ENCODE data around the gene LRG1.

LRG1 gene

DNA sequence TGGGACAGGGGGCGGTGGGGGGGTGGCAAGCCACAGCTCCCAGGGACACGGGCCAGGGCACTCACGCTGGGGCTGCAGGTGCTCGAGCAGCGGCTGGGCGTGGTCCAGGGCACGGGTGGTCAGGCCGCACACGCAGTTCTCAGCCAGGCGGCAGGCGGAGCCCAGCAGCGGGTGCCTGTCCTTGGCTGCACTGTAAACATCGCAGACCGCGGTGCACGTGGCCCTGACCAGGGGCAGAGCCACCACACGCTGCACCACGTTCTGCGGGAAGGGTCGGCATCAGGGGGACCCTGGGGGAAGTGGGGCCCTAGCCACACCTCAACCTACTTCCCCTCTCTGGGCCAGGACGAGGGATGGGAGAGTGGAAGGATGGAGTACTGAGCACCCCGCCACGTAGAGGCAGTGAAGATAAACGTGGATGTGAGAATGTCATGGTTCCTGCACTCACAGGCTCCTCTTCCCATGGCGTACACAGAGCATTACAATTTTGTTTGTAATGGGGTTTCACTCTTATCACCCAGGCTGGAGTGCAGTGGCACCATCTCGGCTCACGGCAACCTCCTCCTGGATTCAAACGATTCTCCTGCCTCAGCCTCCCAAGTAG, 8.2 kb downstream of the LRG1 start:
- no peak for TF ChIP-seq ZBTB7A (IDR thresholded peaks at IDR 0.05; ENCODE audit: low read depth)
- TF ChIP-seq, protein P1, sequence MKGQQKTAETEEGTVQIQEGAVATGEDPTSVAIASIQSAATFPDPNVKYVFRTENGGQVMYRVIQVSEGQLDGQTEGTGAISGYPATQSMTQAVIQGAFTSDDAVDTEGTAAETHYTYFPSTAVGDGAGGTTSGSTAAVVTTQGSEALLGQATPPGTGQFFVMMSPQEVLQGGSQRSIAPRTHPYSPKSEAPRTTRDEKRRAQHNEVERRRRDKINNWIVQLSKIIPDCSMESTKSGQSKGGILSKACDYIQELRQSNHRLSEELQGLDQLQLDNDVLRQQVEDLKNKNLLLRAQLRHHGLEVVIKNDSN (IDR thresholded peaks at IDR 0.05) = 0 out of 2 replicates have a peak, but pooled peaks have one; percentile 7
- peak; percentile 85 for TF ChIP-seq MAX (IDR thresholded peaks at IDR 0.05)

DNA sequence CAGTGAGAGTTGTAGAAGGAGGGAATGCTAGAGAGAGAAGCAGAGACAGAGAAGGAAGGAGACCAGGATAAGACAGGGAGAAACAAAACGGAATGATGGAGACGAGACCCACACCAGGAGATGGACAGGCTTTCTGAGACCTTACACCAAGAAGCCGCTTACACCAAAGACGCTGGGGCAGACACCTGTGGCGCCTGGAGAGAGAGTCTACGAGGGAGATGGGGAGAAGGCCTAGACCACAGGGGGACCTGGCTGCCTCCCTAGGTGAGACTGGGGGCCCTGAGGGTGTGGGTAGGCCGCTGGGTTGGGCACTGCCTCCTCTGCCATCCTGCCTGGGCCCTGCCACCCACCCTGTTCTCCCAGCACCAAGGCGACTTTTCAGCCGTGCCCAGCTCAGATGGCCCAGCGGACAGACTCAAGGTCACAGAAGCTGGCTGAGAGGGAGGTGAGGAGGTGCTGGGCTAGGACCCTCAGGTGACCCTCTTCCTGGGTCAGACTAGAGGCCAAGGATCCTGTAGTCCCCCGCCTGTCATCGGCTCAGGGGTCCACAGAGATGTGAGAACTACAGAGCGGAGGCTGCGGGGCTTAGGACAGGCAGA, 9.8 kb downstream of the LRG1 start:
- TF ChIP-seq ZBTB7A (IDR thresholded peaks at IDR 0.05; ENCODE audit: low read depth) = no peak

- no peak for TF ChIP-seq TAF1 (IDR thresholded peaks at IDR 0.05; ENCODE audit: low read depth)
These were observed 11.0 kb downstream of the LRG1 start for GRCh38 chr19:4528843-4529242.

GRCh38 chr19:4525563-4526002, 14.3 kb downstream of the LRG1 start:
- no peak for TF ChIP-seq RAD21 (IDR thresholded peaks at IDR 0.05; ENCODE audit: low read depth)
- no peak for TF ChIP-seq CEBPB (IDR thresholded peaks at IDR 0.05)
- TF ChIP-seq FOXM1 (IDR thresholded peaks at IDR 0.05; ENCODE audit: borderline replicate concordance, low read depth) = no peak
- TF ChIP-seq MAX (IDR thresholded peaks at IDR 0.05) = no peak
- TF ChIP-seq TEAD4 (IDR thresholded peaks at IDR 0.05) = no peak
- no peak for TF ChIP-seq NFIC (IDR thresholded peaks at IDR 0.05)
- no peak for TF ChIP-seq CREB1 (IDR thresholded peaks at IDR 0.05; ENCODE audit: low read depth)
- no peak for TF ChIP-seq TCF12 (IDR thresholded peaks at IDR 0.05; ENCODE audit: low read depth)
- no peak for TF ChIP-seq EP300 (IDR thresholded peaks at IDR 0.05; ENCODE audit: borderline replicate concordance)
- no peak for TF ChIP-seq REST (IDR thresholded peaks at IDR 0.05; ENCODE audit: low read depth)
- no peak for TF ChIP-seq ZBTB7A (IDR thresholded peaks at IDR 0.05; ENCODE audit: low read depth)
- TF ChIP-seq YY1 (IDR thresholded peaks at IDR 0.05; ENCODE audit: low read depth) = no peak
- TF ChIP-seq TAF1 (IDR thresholded peaks at IDR 0.05; ENCODE audit: low read depth) = no peak

DNA sequence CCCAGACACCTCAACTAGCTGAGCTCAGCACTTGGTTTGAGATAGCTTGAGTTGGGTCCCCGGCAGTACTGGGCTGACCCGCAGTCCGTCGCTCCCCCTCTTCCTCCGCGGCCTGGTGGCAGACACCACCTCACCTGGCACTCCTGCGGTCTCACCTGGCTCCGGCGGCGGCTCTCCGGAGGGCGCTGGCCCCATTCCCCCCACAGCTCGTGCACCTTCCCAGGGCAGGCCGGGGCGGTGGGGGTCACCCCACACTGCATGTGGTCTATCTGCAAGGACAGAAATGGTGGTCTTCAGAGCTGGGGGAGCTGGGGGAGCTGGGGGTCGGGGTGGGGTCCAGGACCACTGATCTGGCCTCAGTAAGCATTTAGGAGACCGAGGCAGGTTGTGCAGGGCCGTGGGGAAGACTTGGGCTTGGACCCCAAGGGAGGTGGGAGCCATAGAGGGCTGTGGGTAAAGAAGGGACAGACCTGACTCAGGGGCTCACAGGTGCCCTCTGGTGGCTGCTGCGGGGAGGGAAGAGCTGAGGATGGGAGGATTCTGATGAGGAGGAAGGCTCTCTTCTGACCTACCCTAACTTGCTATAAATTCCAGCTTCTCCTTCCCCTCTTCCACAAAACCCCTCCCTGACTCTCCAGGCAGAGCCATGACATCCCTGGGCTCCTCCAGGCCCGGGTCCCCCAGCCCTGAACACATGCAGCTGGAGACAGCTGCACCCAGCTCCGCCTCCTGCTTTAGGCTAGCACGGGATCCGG, 14.9 kb downstream of the LRG1 start:
- TF ChIP-seq YY1 (IDR thresholded peaks at IDR 0.05; ENCODE audit: low read depth) = no peak
- TF ChIP-seq RAD21 (IDR thresholded peaks at IDR 0.05; ENCODE audit: low read depth) = peak; percentile 35
- TF ChIP-seq TAF1 (IDR thresholded peaks at IDR 0.05; ENCODE audit: low read depth) = no peak
- no peak for TF ChIP-seq EP300 (IDR thresholded peaks at IDR 0.05; ENCODE audit: borderline replicate concordance)

GRCh38 chr19:4523306-4524110, 16.3 kb downstream of the LRG1 start:
- no peak for TF ChIP-seq EGR1 (IDR thresholded peaks at IDR 0.05)
- no peak for TF ChIP-seq EP300 (IDR thresholded peaks at IDR 0.05; ENCODE audit: borderline replicate concordance)
- peak; percentile 47 for TF ChIP-seq NFIC (IDR thresholded peaks at IDR 0.05)
- TF ChIP-seq RAD21 (IDR thresholded peaks at IDR 0.05; ENCODE audit: low read depth) = peak; percentile 65

GRCh38 chr19:4522291-4523002, 17.4 kb downstream of the LRG1 start:
- TF ChIP-seq, protein P1 (IDR thresholded peaks at IDR 0.05) = no peak
- no peak for TF ChIP-seq TCF12 (IDR thresholded peaks at IDR 0.05; ENCODE audit: low read depth)
- TF ChIP-seq ZBTB7A (IDR thresholded peaks at IDR 0.05; ENCODE audit: low read depth) = no peak
- TF ChIP-seq CEBPB (IDR thresholded peaks at IDR 0.05) = no peak
- no peak for TF ChIP-seq REST (IDR thresholded peaks at IDR 0.05; ENCODE audit: low read depth)
- TF ChIP-seq TEAD4 (IDR thresholded peaks at IDR 0.05) = no peak
- no peak for TF ChIP-seq MAX (IDR thresholded peaks at IDR 0.05)
- no peak for TF ChIP-seq NFIC (IDR thresholded peaks at IDR 0.05)
- TF ChIP-seq TAF1 (IDR thresholded peaks at IDR 0.05; ENCODE audit: low read depth) = no peak
- no peak for TF ChIP-seq YY1 (IDR thresholded peaks at IDR 0.05; ENCODE audit: low read depth)
- no peak for TF ChIP-seq CREB1 (IDR thresholded peaks at IDR 0.05; ENCODE audit: low read depth)
- no peak for TF ChIP-seq RAD21 (IDR thresholded peaks at IDR 0.05; ENCODE audit: low read depth)
- TF ChIP-seq EP300 (IDR thresholded peaks at IDR 0.05; ENCODE audit: borderline replicate concordance) = no peak
- no peak for TF ChIP-seq FOXM1 (IDR thresholded peaks at IDR 0.05; ENCODE audit: borderline replicate concordance, low read depth)
- no peak for TF ChIP-seq EGR1 (IDR thresholded peaks at IDR 0.05)
